ENCODE measurements around the gene ZNF777. TPM values are rescaled to one million over a fixed set of nuclear protein-coding genes. Genes with fewer than 3 reads are reported as not detected.
"Not testable (repeated sequence)": the region's sequence is repeated elsewhere in the genome, so short reads cannot be mapped to it uniquely, and the experiment has no call there.

ZNF777 gene
- polyA plus RNA-seq, 1 donor: 10.2 TPM

- H3K36me3 ChIP-seq (ENCODE audit: control insufficient read depth, insufficient read depth, low read length); H3K4me1 ChIP-seq (ENCODE audit: control insufficient read depth, insufficient read depth, low read length); H3K27ac ChIP-seq (ENCODE audit: low read length); H3K4me3 ChIP-seq (ENCODE audit: low read length); H3K9me3 ChIP-seq (ENCODE audit: control insufficient read depth, low read depth, low read length); DNase-seq; H3K27me3 ChIP-seq (ENCODE audit: control insufficient read depth, insufficient read depth, low read length): not testable (repeated sequence)
- WGBS (ENCODE audit: insufficient coverage, low lambda C conversion rate): no CpG with 5 or more reads among the region's 4 CpGs
Measured at GRCh38 chr7:149386514-149386913, 74.3 kb downstream of the ZNF777 start.

- Histone ChIP-seq H3K27ac (ENCODE audit: low read length) (no peak overlapping the region), H3K4me3 (ENCODE audit: low read length) (no peak overlapping the region), H3K4me1 (ENCODE audit: control insufficient read depth, insufficient read depth, low read length) (no peaks in the 10 kb centered on the region), H3K27me3 (ENCODE audit: control insufficient read depth, insufficient read depth, low read length) (no peaks in the 10 kb centered on the region), H3K36me3 (ENCODE audit: control insufficient read depth, insufficient read depth, low read length) (no peaks in the 10 kb centered on the region), H3K9me3 (ENCODE audit: control insufficient read depth, low read depth, low read length) (no peaks in the 10 kb centered on the region)
- 86% methylated on average over 2 of the region's 9 CpGs for WGBS (ENCODE audit: insufficient coverage, low lambda C conversion rate)
- no peak for DNase-seq
Measured at GRCh38 chr7:149385195-149385950, 75.5 kb downstream of the ZNF777 start.

Other genes with a start within 250 kb of the ZNF777 start
- 14.0 TPM for gene ZNF212, start 221.4 kb downstream of the ZNF777 start, polyA plus RNA-seq
- 12.1 TPM for gene ZNF783, start 198.9 kb downstream of the ZNF777 start, polyA plus RNA-seq
- gene ZNF746, start 36.7 kb upstream of the ZNF777 start, polyA plus RNA-seq: 13.1 TPM